BE2C (cell line): Measurements from ENCODE around the gene FAM174B.

Experiments used
- DNase-seq: peaks from one replicate; pipeline ENCODE4 v3.0.0-alpha.2; 2020
- H3K27me3 ChIP-seq: fragments of 250-450 bp; sonication (Bioruptor Pico); 2 replicates; pipeline ENCODE4 v1.5.1; 2020; ENCODE audit warnings: mild to moderate bottlenecking
- H3K36me3 ChIP-seq: fragments of 250-450 bp; sonication (Bioruptor Pico); 2 replicates; pipeline ENCODE4 v1.5.1; 2020; ENCODE audit warnings: mild to moderate bottlenecking
- H3K4me1 ChIP-seq: fragments of 250-450 bp; sonication (Bioruptor Pico); 2 replicates; pipeline ENCODE4 v1.5.1; 2020
- H3K4me3 ChIP-seq: 2 replicates; pipeline ENCODE4 v1.5.1; 2011; ENCODE audit warnings: low read depth, low read length
- H3K9me3 ChIP-seq: fragments of 250-450 bp; sonication (Bioruptor Pico); 2 replicates; pipeline ENCODE4 v1.5.1; 2020
- CTCF ChIP-seq: IDR thresholded peaks from 2 replicates; pipeline ENCODE4 v1.5.1; 2012; ENCODE audit warnings: mild to moderate bottlenecking, low read depth, low read length

The FAM174B gene

GRCh38 chr15:92687195-92687602, 31.6 kb upstream of the FAM174B start:
- Histone ChIP-seq H3K36me3 (no peaks in the 10 kb centered on the region), H3K4me1 (no peaks in the 10 kb centered on the region), H3K27me3 (no peaks in the 10 kb centered on the region), H3K4me3 (no peak overlapping the region), H3K9me3 (no peaks in the 10 kb centered on the region; the same call in 1 of the 2 replicates)
- no peak for TF ChIP-seq CTCF
- no peak for DNase-seq

- peaks cover 5% of the 10 kb centered on the region; the same call in 1 of the 2 replicates for H3K4me1 ChIP-seq
- no peaks in the 10 kb centered on the region for H3K36me3 ChIP-seq
- peak; percentile 66 for TF ChIP-seq CTCF
- no peak overlapping the region for H3K4me3 ChIP-seq
- no peaks in the 10 kb centered on the region for H3K9me3 ChIP-seq
- peak; percentile 49 for DNase-seq
- H3K27me3 ChIP-seq = no peaks in the 10 kb centered on the region
These were observed 27.9 kb upstream of the FAM174B start for GRCh38 chr15:92683511-92683834.

GRCh38 chr15:92682741-92683510, 27.4 kb upstream of the FAM174B start:
- H3K27me3 ChIP-seq = no peaks in the 10 kb centered on the region
- no peaks in the 10 kb centered on the region for H3K36me3 ChIP-seq
- no peak for DNase-seq
- TF ChIP-seq CTCF = no peak
- no peak overlapping the region for H3K4me3 ChIP-seq
- no peaks in the 10 kb centered on the region for H3K9me3 ChIP-seq
- H3K4me1 ChIP-seq = peaks cover 5% of the 10 kb centered on the region; the same call in 1 of the 2 replicates

GRCh38 chr15:92681141-92681631, 25.6 kb upstream of the FAM174B start:
- DNase-seq = no peak
- Histone ChIP-seq H3K4me1 (peaks cover 5% of the 10 kb centered on the region; the same call in 1 of the 2 replicates), H3K27me3 (no peaks in the 10 kb centered on the region), H3K4me3 (no peak overlapping the region), H3K9me3 (no peaks in the 10 kb centered on the region), H3K36me3 (no peaks in the 10 kb centered on the region)
- no peak for TF ChIP-seq CTCF

GRCh38 chr15:92677999-92678398, 22.4 kb upstream of the FAM174B start:
- peaks cover 5% of the 10 kb centered on the region; the same call in 1 of the 2 replicates for H3K4me1 ChIP-seq
- no peak for TF ChIP-seq CTCF
- no peaks in the 10 kb centered on the region for H3K9me3 ChIP-seq
- no peak for DNase-seq
- no peaks in the 10 kb centered on the region for H3K36me3 ChIP-seq
- no peaks in the 10 kb centered on the region for H3K27me3 ChIP-seq
- no peak overlapping the region for H3K4me3 ChIP-seq

GRCh38 chr15:92676561-92676960, 21.0 kb upstream of the FAM174B start:
- H3K27me3 ChIP-seq = no peaks in the 10 kb centered on the region
- H3K9me3 ChIP-seq = no peaks in the 10 kb centered on the region
- peaks cover 5% of the 10 kb centered on the region; the same call in 1 of the 2 replicates for H3K4me1 ChIP-seq
- TF ChIP-seq CTCF = no peak
- DNase-seq = no peak
- no peak overlapping the region for H3K4me3 ChIP-seq
- H3K36me3 ChIP-seq = no peaks in the 10 kb centered on the region
